HepG2 (cell line): Measurements from ENCODE around the gene CARD19. TPM values are rescaled to one million over a fixed set of nuclear protein-coding genes. Genes with fewer than 3 reads are reported as not detected.

ENCODE experiments used
- ATAC-seq: fragments of 200-7000 bp; cut with Tn5 transposase; 3 replicates; pipeline ENCODE4 v1.9.1; 2020; ENCODE audit warnings: mild to moderate bottlenecking, moderate library complexity
- BruUV-seq: library from RNA; stranded (reverse); fragments of 400-500 nt; replicated peaks from 2 replicates; lab custom pipeline; 2021; lab: Mats Ljungman, UMichigan
- CTCF ChIA-PET: fragments of 300-600 bp; formaldehyde crosslinking; extraction: SDS; loops from one replicate; lab custom pipeline; 2021; ENCODE audit warnings: low total read pairs, inconsistent platforms, low intra/inter-chr PET ratio; lab: Yijun Ruan, JAX
- POLR2A ChIA-PET: fragments of 350-600 bp; sonication (Branson Sonifier 250); formaldehyde crosslinking; loops from one replicate; lab custom pipeline; 2020; ENCODE audit warnings: antibody characterized with exemption, inconsistent platforms; lab: Yijun Ruan, JAX
- DNase-seq: peaks from one replicate; pipeline ENCODE4 v3.0.0-alpha.2; 2015; ENCODE audit warnings: low spot score
- FAIRE-seq: peaks from 3 replicates; lab custom pipeline; 2011; peaks lifted over from hg19 to GRCh38; lab: Jason Lieb, UNC
- H2AFZ ChIP-seq: one replicate; pipeline ENCODE4 v1.6.1; 2011; ENCODE audit warnings: low read length, inconsistent platforms
- H3K27ac ChIP-seq: fragments of 300-600 bp; 3 replicates; pipeline ENCODE4 v1.8.0; 2011; ENCODE audit warnings: mixed run types, mild to moderate bottlenecking, mixed read lengths, low read length, inconsistent platforms; ENCODE audit not compliant: insufficient read depth; ENCODE audit errors: extremely low read length
- H3K27me3 ChIP-seq, 2 experiments: fragments of 200-600 bp in 1 of 2; 2 replicates in 1 of 2; 3 replicates in 1 of 2; pipeline versions ENCODE4 v1.6.0 to v1.8.0; 2011; ENCODE audit warnings: low read length in 2 of 2, mild to moderate bottlenecking in 2 of 2, moderate library complexity in 2 of 2, inconsistent platforms in 1 of 2; ENCODE audit not compliant: insufficient read depth in 2 of 2, control insufficient read depth in 1 of 2
- H3K36me3 ChIP-seq, 2 experiments: fragments of 200-600 bp in 1 of 2; replicated peaks in 1 of 2; 2 replicates in 1 of 2; 3 replicates in 1 of 2; pipeline versions ENCODE4 v1.5.1 to v1.8.0; 2011; ENCODE audit warnings: low read length in 2 of 2, inconsistent platforms in 1 of 2; ENCODE audit not compliant: insufficient read depth in 2 of 2, control insufficient read depth in 1 of 2
- H3K4me1 ChIP-seq: 2 replicates; pipeline ENCODE4 v1.5.1; 2012; ENCODE audit warnings: low read length, inconsistent platforms; ENCODE audit not compliant: insufficient read depth
- H3K4me2 ChIP-seq: 2 replicates; pipeline ENCODE4 v1.6.0; 2011; ENCODE audit warnings: low read depth, low read length, inconsistent platforms
- H3K4me3 ChIP-seq, 3 experiments: fragments of 200-600 bp in 1 of 3; sonication (generic), shearing (Covaris generic) in 1 of 3; replicated peaks in 1 of 3; 2 replicates each; pipeline ENCODE4 v1.5.1; 2011 to 2016; ENCODE audit warnings: low read length in 3 of 3, inconsistent platforms in 2 of 3, low read depth in 2 of 3, mild to moderate bottlenecking in 2 of 3, control low read depth in 1 of 3, mixed read lengths in 1 of 3; ENCODE audit not compliant: insufficient read depth in 1 of 3
- H3K79me2 ChIP-seq: one replicate; pipeline ENCODE4 v1.6.1; 2011; ENCODE audit warnings: low read length, inconsistent platforms; ENCODE audit not compliant: insufficient read depth
- H3K9ac ChIP-seq: 2 replicates; pipeline ENCODE4 v1.6.0; 2011; ENCODE audit warnings: mild to moderate bottlenecking, low read depth, low read length, inconsistent platforms; ENCODE audit not compliant: insufficient read depth
- H3K9me3 ChIP-seq: 2 replicates; pipeline ENCODE4 v1.5.1; 2012; ENCODE audit warnings: mild to moderate bottlenecking, low read length
- H4K20me1 ChIP-seq: 2 replicates; pipeline ENCODE4 v1.6.0; 2011; ENCODE audit warnings: inconsistent platforms, mild to moderate bottlenecking, low read length, moderate library complexity; ENCODE audit not compliant: insufficient read depth
- ADNP ChIP-seq: sonication (generic); formaldehyde crosslinking; IDR thresholded peaks from 2 replicates; pipeline ENCODE4 v1.4.0; 2020; ENCODE audit warnings: missing genetic modification reagents
- ELF1 ChIP-seq: sonication (generic); formaldehyde crosslinking; IDR thresholded peaks from 2 replicates; pipeline ENCODE4 v1.4.0; 2020; ENCODE audit warnings: missing genetic modification reagents
- ESRRA ChIP-seq: sonication (generic); formaldehyde crosslinking; IDR thresholded peaks from 2 replicates; pipeline ENCODE4 v1.5.1; 2020; ENCODE audit warnings: mild to moderate bottlenecking, low read depth, missing genetic modification reagents
- FOXP1 ChIP-seq, 2 experiments: fragments of 450-650 bp in 1 of 2; IDR thresholded peaks; 2 replicates each; pipeline ENCODE4 v1.6.1; 2017 to 2018; ENCODE audit warnings: antibody characterized with exemption in 1 of 2
- HNRNPH1 ChIP-seq: fragments of 200-400 bp; formaldehyde crosslinking; optimal IDR thresholded peaks from 2 replicates; pipeline ENCODE3; 2017; ENCODE audit warnings: mild to moderate bottlenecking, low read depth, low read length
- JARID2 ChIP-seq: sonication (generic); formaldehyde crosslinking; IDR thresholded peaks from 2 replicates; pipeline ENCODE4 v1.8.1; 2023; ENCODE audit warnings: missing genetic modification reagents, inconsistent platforms; ENCODE audit not compliant: insufficient replicate concordance
- JUNB ChIP-seq: sonication (generic); formaldehyde crosslinking; IDR thresholded peaks from 2 replicates; pipeline ENCODE4 v1.8.0; 2022; ENCODE audit warnings: missing genetic modification reagents, mild to moderate bottlenecking, borderline replicate concordance
- NFATC3 ChIP-seq: sonication (generic); formaldehyde crosslinking; IDR thresholded peaks from 2 replicates; pipeline ENCODE4 v1.5.1; 2020; ENCODE audit warnings: mild to moderate bottlenecking, missing genetic modification reagents
- NR2F1 ChIP-seq, 2 experiments: fragments of 450-650 bp in 1 of 2; formaldehyde crosslinking in 1 of 2; IDR thresholded peaks; 2 replicates each; pipeline versions ENCODE4 v1.5.0 to v1.6.1; 2016 to 2020; ENCODE audit warnings: mild to moderate bottlenecking in 1 of 2, missing compliant biosample characterization in 1 of 2, missing genetic modification reagents in 1 of 2, moderate library complexity in 1 of 2
- RARA ChIP-seq: IDR thresholded peaks from 2 replicates; pipeline ENCODE4 v1.6.1; 2016; ENCODE audit warnings: missing genetic modification reagents, missing compliant biosample characterization
- RBFOX2 ChIP-seq: fragments of 200-400 bp; formaldehyde crosslinking; IDR thresholded peaks from 2 replicates; pipeline ENCODE4 v1.6.1; 2017; ENCODE audit warnings: low read depth, mild to moderate bottlenecking, low read length
- RFXAP ChIP-seq: sonication (generic); formaldehyde crosslinking; IDR thresholded peaks from 2 replicates; pipeline ENCODE4 v1.4.0; 2020; ENCODE audit warnings: missing genetic modification reagents, borderline replicate concordance
- SRSF4 ChIP-seq: fragments of 200-400 bp; formaldehyde crosslinking; IDR thresholded peaks from one replicate; pipeline ENCODE4 v1.6.1; 2018; ENCODE audit warnings: mild to moderate bottlenecking, low read depth, low read length, moderate library complexity; ENCODE audit not compliant: poor library complexity, severe bottlenecking
- TEAD3 ChIP-seq: optimal IDR thresholded peaks from 2 replicates; pipeline ENCODE3; 2016; ENCODE audit warnings: borderline replicate concordance
- ZEB1 ChIP-seq: IDR thresholded peaks from 2 replicates; pipeline ENCODE4 v1.6.1; 2012; ENCODE audit warnings: mild to moderate bottlenecking, low read depth, inconsistent platforms; ENCODE audit not compliant: insufficient replicate concordance
- WGBS: methylation state at CpG from one replicate; pipeline ENCODE4 v1.1.6; 2017; ENCODE audit warnings: low lambda C conversion rate; 5-methylcytosine and 5-hydroxymethylcytosine counted together
- in situ Hi-C: cut with HindIII; loops from 2 replicates; pipeline ENCODE4 v1.10.0; 2017; ENCODE audit warnings: low pct_unique_long_range_greater_than_20kb; ENCODE audit not compliant: extremely low pct_ligation_motif_present
- intact Hi-C: fragments of 100-400 bp; cut with micrococcal nuclease; formaldehyde crosslinking; loops from one replicate; pipeline ENCODE4 v1.10.0; 2022; ENCODE audit not compliant: unreplicated experiment
- polyA plus RNA-seq, 8 experiments: library from polyadenylated mRNA; depleted of rRNA in 3 of 8; stranded (reverse) in 7 of 8; unstranded in 1 of 8; fragments of >200 nt; fragmentation: Illumina TruSeq in 4 of 8; extraction: Trizol in 4 of 8; gene quantifications; 2 replicates each; pipeline versions ENCODE4 v1.2.1 to v1.2.3, GENCODE V29; 2011 to 2016; ENCODE audit warnings: low read depth in 4 of 8, missing spikeins in 1 of 8, mixed read lengths in 1 of 8; ENCODE audit not compliant: insufficient read depth in 1 of 8
- total RNA-seq, 5 experiments: library from RNA; depleted of rRNA; stranded (reverse); fragments of >200 nt; fragmentation: Illumina TruSeq; extraction: Trizol; gene quantifications; 2 replicates each; pipeline ENCODE4 v1.2.3, GENCODE V29; 2016; ENCODE audit warnings: low read depth in 1 of 5
- TF ChIP-seq, protein P1 (sequence below): sonication (generic); formaldehyde crosslinking; IDR thresholded peaks from 2 replicates; pipeline ENCODE4 v1.4.0; 2020; ENCODE audit warnings: missing genetic modification reagents
- TF ChIP-seq, protein P2 (sequence below): sonication (generic); formaldehyde crosslinking; IDR thresholded peaks from 2 replicates; pipeline ENCODE4 v1.5.0; 2020; ENCODE audit warnings: missing genetic modification reagents
- TF ChIP-seq, protein P3 (sequence below): fragments of 450-650 bp; IDR thresholded peaks from 2 replicates; pipeline ENCODE4 v1.6.1; 2017
- TF ChIP-seq, protein P4 (sequence below): IDR thresholded peaks from 2 replicates; pipeline ENCODE4 v1.6.1; 2016

The CARD19 gene
- total and polyA plus RNA-seq, 2 of the 13 experiments (the other 11 are each of a cell fraction or from before 2014, with no cell fraction given) = 18.4 to 47.2 TPM

DNA sequence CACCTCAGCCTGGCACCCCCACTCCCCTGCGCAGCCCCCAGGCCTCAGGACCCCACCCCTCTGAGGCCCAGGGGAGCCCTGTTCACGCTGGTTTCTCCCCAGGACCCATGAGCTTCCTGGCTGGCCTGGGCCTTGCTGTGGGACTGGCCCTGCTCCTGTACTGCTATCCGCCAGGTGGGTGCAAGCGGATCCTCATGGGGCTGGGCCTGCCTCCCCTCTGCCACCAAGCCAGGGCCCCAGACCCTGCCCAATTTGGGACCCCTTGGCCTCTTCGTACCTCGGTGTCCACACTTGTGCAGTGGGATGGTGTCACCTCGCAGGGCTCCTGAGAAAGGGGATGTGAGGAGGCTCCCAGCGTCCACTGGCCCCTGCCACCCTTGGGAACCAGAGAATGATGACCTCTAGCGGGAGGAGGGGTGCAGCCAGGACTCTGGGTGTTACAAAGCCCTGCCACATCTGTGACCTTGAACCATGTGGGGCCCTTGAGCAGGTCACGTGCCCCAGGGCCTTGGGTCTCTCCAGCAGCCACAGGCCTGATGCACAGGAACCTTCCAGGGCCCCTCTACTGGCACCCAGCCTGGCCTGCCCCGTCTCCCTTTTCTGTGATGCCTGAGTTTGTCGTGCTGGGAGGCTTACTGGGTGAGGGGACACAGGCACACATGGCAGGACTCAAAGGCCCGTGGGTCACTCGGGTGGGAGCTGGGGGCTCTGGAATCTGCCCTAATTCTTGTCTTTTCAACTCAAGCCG is 16.3 kb downstream of the CARD19 start:
- DNase-seq (peak; percentile 87), ATAC-seq (peak; percentile 59), FAIRE-seq (peak; percentile 77)
- Histone ChIP-seq H3K79me2 (no peaks in the 10 kb centered on the region), H3K27me3 (no peaks in the 10 kb centered on the region), H2AFZ (no peak overlapping the region), H3K4me1 (peaks cover 74% of the 10 kb centered on the region), H3K27ac (peak overlapping the region; percentile 80), H4K20me1 (no peaks in the 10 kb centered on the region), H3K4me3 (peak overlapping the region in 1 of 3 experiments; percentile 56; a peak in 3 of 6 replicates), H3K9me3 (no peaks in the 10 kb centered on the region), H3K4me2 (peak overlapping the region; percentile 66), H3K36me3 (peaks cover 2 to 8% of the 10 kb centered on the region in 2 experiments; a peak in 3 of 5 replicates), H3K9ac (peak overlapping the region; percentile 61)
- CTCF ChIA-PET = interaction anchor here (1.0 kb wide), 1 partner anchor 108 kb away, joined by 3 read pairs; no protein-coding TSS in a partner anchor
- 49% methylated on average over 2 of the region's 15 CpGs for WGBS
- intact Hi-C loops (no loop called here), in situ Hi-C loops (no loop called here)
- no TSS peak for BruUV-seq
- POLR2A ChIA-PET = interaction anchor here (1.0 to 13.7 kb wide), 5 partner anchors 8 to 20 kb away, joined by 4 to 195 read pairs (median 6); partner anchors contain the start of genes CARD19 and NINJ1
- TF ChIP-seq NR2F1 (CRISPR knock-in tag; IDR thresholded peaks at IDR 0.05) (peak; percentile 79 to 84), SRSF4 (no peak), TEAD3 (CRISPR knock-in tag) (peak; percentile 67), NFATC3 (CRISPR knock-in tag) (0 out of 2 replicates have a peak, but pooled peaks have one; percentile 39), JARID2 (CRISPR knock-in tag) (peak; percentile 83), RARA (peak; percentile 92), HNRNPH1 (no peak), ZEB1 (no peak), ELF1 (CRISPR knock-in tag) (no peak), FOXP1 (IDR thresholded peaks at IDR 0.05) (no peak), FOXP1 (CRISPR knock-in tag; IDR thresholded peaks at IDR 0.05) (no peak), JUNB (CRISPR knock-in tag) (no peak), RBFOX2 (no peak), ESRRA (CRISPR knock-in tag) (peak; percentile 99), ADNP (CRISPR knock-in tag) (no peak), RFXAP (CRISPR knock-in tag) (no peak)
- TF ChIP-seq, protein P1, sequence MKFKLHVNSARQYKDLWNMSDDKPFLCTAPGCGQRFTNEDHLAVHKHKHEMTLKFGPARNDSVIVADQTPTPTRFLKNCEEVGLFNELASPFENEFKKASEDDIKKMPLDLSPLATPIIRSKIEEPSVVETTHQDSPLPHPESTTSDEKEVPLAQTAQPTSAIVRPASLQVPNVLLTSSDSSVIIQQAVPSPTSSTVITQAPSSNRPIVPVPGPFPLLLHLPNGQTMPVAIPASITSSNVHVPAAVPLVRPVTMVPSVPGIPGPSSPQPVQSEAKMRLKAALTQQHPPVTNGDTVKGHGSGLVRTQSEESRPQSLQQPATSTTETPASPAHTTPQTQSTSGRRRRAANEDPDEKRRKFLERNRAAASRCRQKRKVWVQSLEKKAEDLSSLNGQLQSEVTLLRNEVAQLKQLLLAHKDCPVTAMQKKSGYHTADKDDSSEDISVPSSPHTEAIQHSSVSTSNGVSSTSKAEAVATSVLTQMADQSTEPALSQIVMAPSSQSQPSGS (CRISPR knock-in tag) = no peak
- TF ChIP-seq, protein P2, sequence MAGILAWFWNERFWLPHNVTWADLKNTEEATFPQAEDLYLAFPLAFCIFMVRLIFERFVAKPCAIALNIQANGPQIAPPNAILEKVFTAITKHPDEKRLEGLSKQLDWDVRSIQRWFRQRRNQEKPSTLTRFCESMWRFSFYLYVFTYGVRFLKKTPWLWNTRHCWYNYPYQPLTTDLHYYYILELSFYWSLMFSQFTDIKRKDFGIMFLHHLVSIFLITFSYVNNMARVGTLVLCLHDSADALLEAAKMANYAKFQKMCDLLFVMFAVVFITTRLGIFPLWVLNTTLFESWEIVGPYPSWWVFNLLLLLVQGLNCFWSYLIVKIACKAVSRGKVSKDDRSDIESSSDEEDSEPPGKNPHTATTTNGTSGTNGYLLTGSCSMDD (CRISPR knock-in tag) = no peak
- TF ChIP-seq, protein P3, sequence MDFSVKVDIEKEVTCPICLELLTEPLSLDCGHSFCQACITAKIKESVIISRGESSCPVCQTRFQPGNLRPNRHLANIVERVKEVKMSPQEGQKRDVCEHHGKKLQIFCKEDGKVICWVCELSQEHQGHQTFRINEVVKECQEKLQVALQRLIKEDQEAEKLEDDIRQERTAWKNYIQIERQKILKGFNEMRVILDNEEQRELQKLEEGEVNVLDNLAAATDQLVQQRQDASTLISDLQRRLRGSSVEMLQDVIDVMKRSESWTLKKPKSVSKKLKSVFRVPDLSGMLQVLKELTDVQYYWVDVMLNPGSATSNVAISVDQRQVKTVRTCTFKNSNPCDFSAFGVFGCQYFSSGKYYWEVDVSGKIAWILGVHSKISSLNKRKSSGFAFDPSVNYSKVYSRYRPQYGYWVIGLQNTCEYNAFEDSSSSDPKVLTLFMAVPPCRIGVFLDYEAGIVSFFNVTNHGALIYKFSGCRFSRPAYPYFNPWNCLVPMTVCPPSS = no peak
- TF ChIP-seq, protein P4, sequence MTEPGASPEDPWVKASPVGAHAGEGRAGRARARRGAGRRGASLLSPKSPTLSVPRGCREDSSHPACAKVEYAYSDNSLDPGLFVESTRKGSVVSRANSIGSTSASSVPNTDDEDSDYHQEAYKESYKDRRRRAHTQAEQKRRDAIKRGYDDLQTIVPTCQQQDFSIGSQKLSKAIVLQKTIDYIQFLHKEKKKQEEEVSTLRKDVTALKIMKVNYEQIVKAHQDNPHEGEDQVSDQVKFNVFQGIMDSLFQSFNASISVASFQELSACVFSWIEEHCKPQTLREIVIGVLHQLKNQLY (CRISPR knock-in tag) = peak; percentile 95
